ENCODE measurements around the gene MARF1. TPM values are rescaled to one million over a fixed set of nuclear protein-coding genes. Genes with fewer than 3 reads are reported as not detected.
"Not testable (repeated sequence)": the region's sequence is repeated elsewhere in the genome, so short reads cannot be mapped to it uniquely, and the experiment has no call there.

Gene MARF1
- total and polyA plus RNA-seq, 9 of the 15 experiments (the other 6 are each of a cell fraction or from before 2014, with no cell fraction given) = 4.7 to 33.2 (median 11.7) TPM

DNA sequence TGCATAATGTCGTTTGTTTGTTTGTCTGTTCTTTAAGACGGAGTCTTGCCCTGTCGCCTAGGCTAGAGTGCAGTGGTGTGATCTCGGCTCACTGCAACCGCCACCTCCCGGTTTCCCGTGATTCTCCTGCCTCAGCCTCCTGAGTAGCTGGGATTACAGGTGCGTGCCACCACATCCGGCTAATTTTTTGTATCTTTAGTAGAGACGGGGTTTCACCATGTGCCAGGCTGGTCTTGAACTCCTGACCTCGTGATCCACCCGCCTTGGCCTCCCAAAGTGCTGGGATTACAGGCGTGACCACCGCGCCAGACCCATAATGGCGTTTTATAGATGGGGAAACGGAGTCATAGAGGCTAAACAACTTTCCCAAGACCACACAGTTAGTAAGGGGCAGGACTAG, 6.4 kb upstream of the MARF1 start:
- Histone ChIP-seq H3K9ac (ENCODE audit: insufficient read depth in 1 of 2, low read depth in 2 of 2, low read length in 2 of 2) (peak overlapping the region; percentile 60 to 90; a peak in 3 of 4 replicates), H3K79me2 (ENCODE audit: control insufficient read depth, insufficient read depth, low read length) (peaks cover 42% of the 10 kb centered on the region), H3K4me2 (ENCODE audit: insufficient read depth, low read length) (peak overlapping the region; percentile 87), H3K4me3 (peak overlapping the region; percentile 85), H3K36me3 (ENCODE audit: control insufficient read depth, insufficient read depth, low read length) (peaks cover 14% of the 10 kb centered on the region; the same call in 2 of the 3 replicates), H3K27ac (ENCODE audit: extremely low read depth, low read depth, low read length) (peak overlapping the region; percentile 58), H3K4me1 (replicated peaks in 1 of 2; ENCODE audit: control insufficient read depth in 2 of 2, insufficient read depth in 2 of 2, low read length in 2 of 2) (peaks cover 12 to 19% of the 10 kb centered on the region in 2 experiments; a peak in 4 of 5 replicates), H2AFZ (ENCODE audit: low read depth, low read length) (peak overlapping the region; percentile 92)
- 0 out of 2 replicates have a peak, but pooled peaks have one; percentile 0 for TF ChIP-seq SMAD4 (CRISPR knock-in tag; conservative IDR thresholded peaks at IDR 0.05)
- TF ChIP-seq KDM1A (IDR thresholded peaks at IDR 0.05) = peak in 1 of 2 experiments; percentile 14; a peak in 1 of 4 replicates
- in situ Hi-C loops (cut with MboI); H3K9me3 ChIP-seq (replicated peaks; ENCODE audit: control insufficient read depth, insufficient read depth, low read depth, low read length); CTCF ChIA-PET (ENCODE audit: low intra/inter-chr PET ratio); H3K27me3 ChIP-seq (ENCODE audit: control insufficient read depth in 2 of 2, insufficient read depth in 2 of 2, low read length in 2 of 2); H3K9me1 ChIP-seq (ENCODE audit: control insufficient read depth, insufficient read depth, low read length); BruUV-seq (replicated peaks); H4K20me1 ChIP-seq (replicated peaks; ENCODE audit: control insufficient read depth, insufficient read depth, low read length); FAIRE-seq; DNase-seq (ENCODE audit: extremely low read depth in 1 of 4, low spot score in 3 of 4); ATAC-seq: not testable (repeated sequence)
- WGBS (ENCODE audit: insufficient coverage, low coverage, missing lambda C conversion rate) = 45% methylated on average over 16 of the region's 17 CpGs
- intact Hi-C loops (cut with micrococcal nuclease) = loop anchor here (10.0 kb wide), 2 partner anchors 75 to 225 kb away; no protein-coding TSS in a partner anchor
- POLR2A ChIA-PET = interaction anchor here (0.7 to 0.9 kb wide), 2 partner anchors 11 to 41 kb away, joined by 3 read pairs; no protein-coding TSS in a partner anchor

DNA sequence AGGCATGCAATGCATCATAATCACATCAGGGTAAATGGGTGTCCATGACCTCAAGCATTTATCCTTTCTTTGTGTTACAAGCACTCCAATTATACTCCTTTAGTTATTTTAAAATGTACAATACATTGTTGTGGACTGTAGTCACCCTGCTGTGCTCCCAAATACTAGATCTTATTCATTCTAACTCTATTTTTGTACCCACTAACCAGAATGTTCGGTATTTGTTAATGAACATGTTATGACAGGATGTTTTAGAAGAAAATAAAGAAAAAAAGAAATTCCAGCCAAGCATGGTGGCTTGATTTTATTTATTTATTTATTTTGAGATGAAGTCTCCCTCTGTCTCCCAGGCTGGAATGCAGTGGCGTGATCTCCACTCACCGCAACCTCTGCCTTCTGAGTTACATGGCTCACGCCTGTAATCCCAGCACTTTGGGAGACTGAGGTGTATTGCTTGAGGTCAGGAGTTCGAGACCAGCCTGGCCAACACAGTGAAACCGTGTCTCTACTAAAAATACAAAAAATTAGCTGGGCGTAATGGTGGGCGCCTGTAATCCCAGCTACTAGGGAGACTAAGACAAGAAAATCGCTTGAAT, 5.3 kb upstream of the MARF1 start:
- intact Hi-C loops (cut with micrococcal nuclease) (loop anchor here (10.0 kb wide), 2 partner anchors 73 to 223 kb away; no protein-coding TSS in a partner anchor), in situ Hi-C loops (cut with MboI) (no loop called here)
- TF ChIP-seq HNRNPH1 (optimal IDR thresholded peaks at IDR 0.05; ENCODE audit: low read depth, low read length) = no peak
- no peaks in the 10 kb centered on the region for H4K20me1 ChIP-seq (replicated peaks; ENCODE audit: control insufficient read depth, insufficient read depth, low read length)
- 83% methylated on average over 9 of the region's 9 CpGs for WGBS (ENCODE audit: insufficient coverage, low coverage, missing lambda C conversion rate)
- no peak overlapping the region for H3K9ac ChIP-seq (ENCODE audit: insufficient read depth in 1 of 2, low read depth in 2 of 2, low read length in 2 of 2)
- no peaks in the 10 kb centered on the region for H3K27me3 ChIP-seq (ENCODE audit: control insufficient read depth in 2 of 2, insufficient read depth in 2 of 2, low read length in 2 of 2)
- H2AFZ ChIP-seq (ENCODE audit: low read depth, low read length) = no peak overlapping the region
- H3K4me1 ChIP-seq (replicated peaks in 1 of 2; ENCODE audit: control insufficient read depth in 2 of 2, insufficient read depth in 2 of 2, low read length in 2 of 2) = peaks cover 15 to 17% of the 10 kb centered on the region in 2 experiments; a peak in 4 of 5 replicates
- ATAC-seq = no peak
- DNase-seq (ENCODE audit: extremely low read depth in 1 of 4, low spot score in 3 of 4) = no peak
- H3K79me2 ChIP-seq (ENCODE audit: control insufficient read depth, insufficient read depth, low read length) = peaks cover 34% of the 10 kb centered on the region
- H3K27ac ChIP-seq (ENCODE audit: extremely low read depth, low read depth, low read length) = no peak overlapping the region
- CTCF ChIA-PET (ENCODE audit: low intra/inter-chr PET ratio) = no interaction called here
- H3K4me2 ChIP-seq (ENCODE audit: insufficient read depth, low read length) = no peak overlapping the region
- FAIRE-seq = no peak
- H3K36me3 ChIP-seq (ENCODE audit: control insufficient read depth, insufficient read depth, low read length) = peaks cover 12% of the 10 kb centered on the region; the same call in 2 of the 3 replicates
- BruUV-seq (replicated peaks) = no TSS peak
- H3K9me1 ChIP-seq (ENCODE audit: control insufficient read depth, insufficient read depth, low read length) = no peaks in the 10 kb centered on the region
- H3K9me3 ChIP-seq (replicated peaks; ENCODE audit: control insufficient read depth, insufficient read depth, low read depth, low read length) = no peaks in the 10 kb centered on the region
- H3K4me3 ChIP-seq = no peak overlapping the region
- POLR2A ChIA-PET = no interaction called here
